Osteocyte (in vitro differentiated cells): ENCODE measurements around the gene TAS2R20. TPM values are rescaled to one million over a fixed set of nuclear protein-coding genes. Genes with fewer than 3 reads are reported as not detected.

ENCODE experiments used
- DNase-seq: peaks from one replicate; pipeline ENCODE4 v3.0.0; 2021; ENCODE audit warnings: mixed read lengths; ENCODE audit not compliant: unreplicated experiment; ENCODE audit errors: extremely low spot score
- H3K27ac Mint-ChIP-seq: one replicate; pipeline ENCODE4 v1.8.0; 2021; ENCODE audit warnings: mild to moderate bottlenecking, mixed read lengths; ENCODE audit not compliant: unreplicated experiment
- H3K27me3 Mint-ChIP-seq: one replicate; pipeline ENCODE4 v1.8.0; 2021; ENCODE audit warnings: mixed read lengths; ENCODE audit not compliant: unreplicated experiment
- H3K36me3 Mint-ChIP-seq: one replicate; pipeline ENCODE4 v1.8.0; 2021; ENCODE audit warnings: mixed read lengths; ENCODE audit not compliant: unreplicated experiment
- H3K4me1 Mint-ChIP-seq: one replicate; pipeline ENCODE4 v1.8.0; 2021; ENCODE audit warnings: mixed read lengths; ENCODE audit not compliant: unreplicated experiment
- H3K4me3 Mint-ChIP-seq: one replicate; pipeline ENCODE4 v1.8.0; 2021; ENCODE audit warnings: mild to moderate bottlenecking, moderate library complexity, mixed read lengths; ENCODE audit not compliant: unreplicated experiment
- H3K9me3 Mint-ChIP-seq: one replicate; pipeline ENCODE4 v1.8.0; 2021; ENCODE audit warnings: mixed read lengths; ENCODE audit not compliant: unreplicated experiment
- total RNA-seq: library from RNA; stranded (reverse); gene quantifications from 2 replicates; pipeline ENCODE4 v1.2.1, GENCODE V29; 2021
- TF ChIP-seq, protein P1 (sequence below): fragments of 200-600 bp; sonication (generic); IDR thresholded peaks from 2 replicates; pipeline ENCODE4 v1.5.0; 2021; ENCODE audit warnings: antibody characterized with exemption, mild to moderate bottlenecking, moderate library complexity

Gene TAS2R20
- total RNA-seq, 1 donor from 2014 or later: 2.3 TPM

DNA sequence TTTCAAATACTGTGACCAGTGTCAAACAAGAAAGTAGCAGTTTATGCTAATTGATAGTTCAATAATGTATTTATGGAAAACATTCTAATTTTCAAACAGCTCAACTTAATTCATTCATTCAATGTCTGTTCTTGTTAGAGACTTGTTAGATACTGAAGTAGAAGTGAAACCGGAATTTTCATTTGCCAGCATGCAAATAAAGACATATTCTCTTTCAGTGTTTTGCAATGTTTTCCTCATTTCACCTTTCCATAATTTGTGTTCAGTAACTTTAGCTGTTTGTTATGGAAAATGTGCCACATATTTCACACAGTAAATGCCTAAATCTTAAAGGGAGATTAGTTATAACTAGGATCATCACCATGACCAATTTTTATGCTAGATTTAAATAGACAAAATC lies 32.6 kb downstream of the TAS2R20 start:
- H3K9me3 Mint-ChIP-seq: no peaks in the 10 kb centered on the region
- TF ChIP-seq, protein P1, sequence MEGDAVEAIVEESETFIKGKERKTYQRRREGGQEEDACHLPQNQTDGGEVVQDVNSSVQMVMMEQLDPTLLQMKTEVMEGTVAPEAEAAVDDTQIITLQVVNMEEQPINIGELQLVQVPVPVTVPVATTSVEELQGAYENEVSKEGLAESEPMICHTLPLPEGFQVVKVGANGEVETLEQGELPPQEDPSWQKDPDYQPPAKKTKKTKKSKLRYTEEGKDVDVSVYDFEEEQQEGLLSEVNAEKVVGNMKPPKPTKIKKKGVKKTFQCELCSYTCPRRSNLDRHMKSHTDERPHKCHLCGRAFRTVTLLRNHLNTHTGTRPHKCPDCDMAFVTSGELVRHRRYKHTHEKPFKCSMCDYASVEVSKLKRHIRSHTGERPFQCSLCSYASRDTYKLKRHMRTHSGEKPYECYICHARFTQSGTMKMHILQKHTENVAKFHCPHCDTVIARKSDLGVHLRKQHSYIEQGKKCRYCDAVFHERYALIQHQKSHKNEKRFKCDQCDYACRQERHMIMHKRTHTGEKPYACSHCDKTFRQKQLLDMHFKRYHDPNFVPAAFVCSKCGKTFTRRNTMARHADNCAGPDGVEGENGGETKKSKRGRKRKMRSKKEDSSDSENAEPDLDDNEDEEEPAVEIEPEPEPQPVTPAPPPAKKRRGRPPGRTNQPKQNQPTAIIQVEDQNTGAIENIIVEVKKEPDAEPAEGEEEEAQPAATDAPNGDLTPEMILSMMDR: no peak
- H3K27me3 Mint-ChIP-seq: no peaks in the 10 kb centered on the region
- no peak overlapping the region for H3K27ac Mint-ChIP-seq
- no peak for DNase-seq
- peaks cover 29% of the 10 kb centered on the region for H3K4me1 Mint-ChIP-seq
- H3K36me3 Mint-ChIP-seq: no peaks in the 10 kb centered on the region
- H3K4me3 Mint-ChIP-seq: no peak overlapping the region

DNA sequence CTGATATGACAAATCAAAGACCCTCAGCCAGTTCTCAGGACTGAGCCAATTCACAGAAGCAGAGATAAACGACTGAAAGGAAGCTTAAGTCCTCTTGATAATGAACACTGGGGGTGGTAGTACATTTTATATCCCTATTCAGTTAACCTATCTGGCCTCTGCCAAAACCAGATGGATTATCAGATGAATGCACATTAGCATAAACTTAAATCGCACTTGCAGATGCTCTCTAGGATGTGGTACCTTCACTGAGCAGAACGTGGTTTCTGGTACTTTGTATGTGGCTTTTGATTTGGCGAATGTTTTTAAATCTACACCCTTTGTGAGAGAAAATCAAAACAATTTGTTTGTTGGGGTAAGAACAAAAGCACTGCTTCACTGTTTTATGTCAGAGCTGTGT lies 37.9 kb downstream of the TAS2R20 start:
- TF ChIP-seq, protein P1: no peak
- Mint-ChIP-seq H3K27ac (no peak overlapping the region), H3K4me1 (no peaks in the 10 kb centered on the region), H3K9me3 (peaks cover 18% of the 10 kb centered on the region), H3K4me3 (no peak overlapping the region), H3K27me3 (no peaks in the 10 kb centered on the region), H3K36me3 (peaks cover 15% of the 10 kb centered on the region)
- no peak for DNase-seq

- Mint-ChIP-seq H3K4me1 (no peaks in the 10 kb centered on the region), H3K4me3 (no peak overlapping the region), H3K36me3 (peaks cover 18% of the 10 kb centered on the region), H3K9me3 (peaks cover 22% of the 10 kb centered on the region), H3K27me3 (no peaks in the 10 kb centered on the region), H3K27ac (no peak overlapping the region)
- DNase-seq: no peak
- TF ChIP-seq, protein P1: no peak
These were observed 38.3 kb downstream of the TAS2R20 start for GRCh38 chr12:10959804-10960203.

- TF ChIP-seq, protein P1: no peak
- Mint-ChIP-seq H3K4me3 (no peak overlapping the region), H3K27ac (no peak overlapping the region), H3K4me1 (peaks cover 12% of the 10 kb centered on the region), H3K27me3 (no peaks in the 10 kb centered on the region), H3K9me3 (peaks cover 35% of the 10 kb centered on the region), H3K36me3 (peaks cover 25% of the 10 kb centered on the region)
- DNase-seq: no peak
These were observed 40.4 kb downstream of the TAS2R20 start for GRCh38 chr12:10957741-10958140.

DNA sequence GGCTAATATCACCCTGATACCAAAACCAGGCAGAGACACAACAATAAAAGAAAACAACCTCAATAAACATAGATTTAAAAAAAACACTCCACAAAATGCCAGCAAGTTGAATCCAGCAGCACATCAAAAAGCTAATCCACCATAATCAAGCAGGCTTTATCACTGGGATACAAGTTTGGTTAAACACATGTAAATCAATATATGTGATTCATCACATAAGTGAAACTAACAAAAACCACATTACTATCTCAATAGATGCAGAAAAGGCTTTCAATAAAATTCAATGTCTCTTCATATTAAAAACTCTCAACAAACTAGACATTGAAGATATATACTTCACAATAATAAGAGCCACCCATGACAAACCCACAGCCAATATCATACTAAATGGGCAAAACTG lies 42.0 kb downstream of the TAS2R20 start:
- no peaks in the 10 kb centered on the region for H3K27me3 Mint-ChIP-seq
- no peak for DNase-seq
- peaks cover 37% of the 10 kb centered on the region for H3K9me3 Mint-ChIP-seq
- no peak overlapping the region for H3K4me3 Mint-ChIP-seq
- H3K36me3 Mint-ChIP-seq: peaks cover 25% of the 10 kb centered on the region
- no peak overlapping the region for H3K27ac Mint-ChIP-seq
- H3K4me1 Mint-ChIP-seq: peaks cover 14% of the 10 kb centered on the region
- TF ChIP-seq, protein P1: no peak
